H9 (cell line): ENCODE measurements around the gene PCDHGB2. TPM values are rescaled to one million over a fixed set of nuclear protein-coding genes. Genes with fewer than 3 reads are reported as not detected.
A peak's percentile ranks its signal among the peaks of the same experiment; 100 is the strongest.

ENCODE experiments used
- DNase-seq: peaks from one replicate; pipeline ENCODE4 v3.0.0-alpha.2; 2017
- H2AFZ ChIP-seq: one replicate; pipeline ENCODE4 v1.6.1; 2013; ENCODE audit warnings: mild to moderate bottlenecking, low read length, control low read depth, moderate library complexity
- H2AK5ac ChIP-seq: 2 replicates; pipeline ENCODE4 v1.6.1; 2013; ENCODE audit warnings: low read length, control low read depth, mixed read lengths; ENCODE audit not compliant: insufficient read length
- H2BK120ac ChIP-seq: one replicate; pipeline ENCODE4 v1.6.1; 2013; ENCODE audit warnings: low read depth, mild to moderate bottlenecking, low read length, control low read depth, inconsistent platforms; ENCODE audit not compliant: poor library complexity, severe bottlenecking
- H2BK12ac ChIP-seq: 2 replicates; pipeline ENCODE4 v1.6.1; 2013; ENCODE audit warnings: low read length, control low read depth, mixed read lengths, low read depth; ENCODE audit not compliant: insufficient read length
- H2BK15ac ChIP-seq: 2 replicates; pipeline ENCODE4 v1.6.1; 2013; ENCODE audit warnings: low read depth, low read length, control low read depth
- H2BK20ac ChIP-seq: one replicate; pipeline ENCODE4 v1.6.1; 2013; ENCODE audit warnings: low read depth, mild to moderate bottlenecking, low read length, control low read depth, inconsistent platforms; ENCODE audit not compliant: poor library complexity, severe bottlenecking
- H2BK5ac ChIP-seq: 2 replicates; pipeline ENCODE4 v1.6.1; 2013; ENCODE audit warnings: low read length, control low read depth, mixed read lengths; ENCODE audit not compliant: insufficient read length
- H3K14ac ChIP-seq: 2 replicates; pipeline ENCODE4 v1.6.1; 2013; ENCODE audit warnings: low read length, control low read depth; ENCODE audit not compliant: insufficient read depth
- H3K18ac ChIP-seq: 2 replicates; pipeline ENCODE4 v1.6.1; 2013; ENCODE audit warnings: low read depth, mild to moderate bottlenecking, mixed read lengths, low read length, control low read depth; ENCODE audit not compliant: insufficient read length
- H3K23ac ChIP-seq: 2 replicates; pipeline ENCODE4 v1.6.1; 2013; ENCODE audit warnings: low read length, control low read depth, mixed read lengths, low read depth; ENCODE audit not compliant: insufficient read length
- H3K23me2 ChIP-seq: 2 replicates; pipeline ENCODE4 v1.6.1; 2013; ENCODE audit warnings: low read depth, mild to moderate bottlenecking, mixed read lengths, low read length, control low read depth; ENCODE audit not compliant: insufficient read length, poor library complexity, severe bottlenecking
- H3K27ac ChIP-seq: 2 replicates; pipeline ENCODE4 v1.5.1; 2013; ENCODE audit warnings: low read length, control low read depth, mixed read lengths, low read depth; ENCODE audit not compliant: insufficient read length
- H3K27me3 ChIP-seq: 2 replicates; pipeline ENCODE4 v1.6.1; 2013; ENCODE audit warnings: low read length, control low read depth, inconsistent platforms; ENCODE audit not compliant: insufficient read depth
- H3K4ac ChIP-seq: 2 replicates; pipeline ENCODE4 v1.6.1; 2013; ENCODE audit warnings: low read depth, mild to moderate bottlenecking, control low read depth, inconsistent platforms, low read length, moderate library complexity
- H3K4me1 ChIP-seq: 2 replicates; pipeline ENCODE4 v1.6.1; 2013; ENCODE audit warnings: low read length, control low read depth, inconsistent platforms; ENCODE audit not compliant: insufficient read depth
- H3K4me2 ChIP-seq: 2 replicates; pipeline ENCODE4 v1.6.1; 2013; ENCODE audit warnings: low read length, control low read depth, mixed read lengths; ENCODE audit not compliant: insufficient read length, insufficient read depth
- H3K56ac ChIP-seq: 2 replicates; pipeline ENCODE4 v1.6.1; 2013; ENCODE audit warnings: low read depth, mild to moderate bottlenecking, mixed read lengths, low read length, control low read depth; ENCODE audit not compliant: insufficient read length
- H3K79me1 ChIP-seq: 2 replicates; pipeline ENCODE4 v1.6.1; 2013; ENCODE audit warnings: low read depth, mild to moderate bottlenecking, moderate library complexity, low read length, control low read depth, inconsistent platforms; ENCODE audit not compliant: insufficient read depth, poor library complexity, severe bottlenecking
- H3K79me2 ChIP-seq: 2 replicates; pipeline ENCODE4 v1.6.1; 2013; ENCODE audit warnings: low read length, control low read depth, inconsistent platforms; ENCODE audit not compliant: insufficient read depth
- H3K9ac ChIP-seq: 2 replicates; pipeline ENCODE4 v1.6.1; 2013; ENCODE audit warnings: low read length, control low read depth, mixed read lengths; ENCODE audit not compliant: insufficient read length; ENCODE audit errors: extremely low read depth
- H3K9me3 ChIP-seq: one replicate; pipeline ENCODE4 v1.6.1; 2013; ENCODE audit warnings: low read depth, low read length, inconsistent platforms; ENCODE audit not compliant: control insufficient read depth
- H3T11ph ChIP-seq: one replicate; pipeline ENCODE4 v1.6.1; 2013; ENCODE audit warnings: mild to moderate bottlenecking, low read length, control low read depth, inconsistent platforms
- H4K20me1 ChIP-seq: one replicate; pipeline ENCODE4 v1.6.1; 2013; ENCODE audit not compliant: control insufficient read depth, insufficient read length, insufficient read depth
- H4K5ac ChIP-seq: 2 replicates; pipeline ENCODE4 v1.6.1; 2013; ENCODE audit warnings: low read depth, mild to moderate bottlenecking, mixed read lengths, low read length, control low read depth; ENCODE audit not compliant: insufficient read length
- H4K8ac ChIP-seq: replicated peaks from 2 replicates; pipeline ENCODE4 v1.6.1; 2013; ENCODE audit warnings: low read length, control low read depth, mixed read lengths, low read depth; ENCODE audit not compliant: insufficient read length
- H4K91ac ChIP-seq: 2 replicates; pipeline ENCODE4 v1.6.1; 2013; ENCODE audit warnings: low read depth, mild to moderate bottlenecking, moderate library complexity, mixed read lengths, low read length, control low read depth; ENCODE audit not compliant: insufficient read length
- H3K27ac Mint-ChIP-seq, 3 experiments: 2 replicates in 2 of 3; 3 replicates in 1 of 3; pipeline ENCODE4 v1.8.0; 2020 to 2021; ENCODE audit warnings: mixed read lengths in 3 of 3, mild to moderate bottlenecking in 1 of 3, moderate library complexity in 1 of 3
- H3K27me3 Mint-ChIP-seq: 2 replicates; pipeline ENCODE4 v1.8.0; 2021; ENCODE audit warnings: low read depth, mild to moderate bottlenecking, moderate library complexity, mixed read lengths
- H3K36me3 Mint-ChIP-seq, 3 experiments: 2 replicates in 2 of 3; 3 replicates in 1 of 3; pipeline ENCODE4 v1.8.0; 2020 to 2021; ENCODE audit warnings: low read depth in 3 of 3, mixed read lengths in 3 of 3; ENCODE audit not compliant: insufficient read depth in 1 of 3
- H3K4me1 Mint-ChIP-seq, 2 experiments: 2 replicates each; pipeline ENCODE4 v1.8.0; 2020; ENCODE audit warnings: mixed read lengths in 2 of 2
- H3K4me3 Mint-ChIP-seq, 2 experiments: 2 replicates in 1 of 2; 3 replicates in 1 of 2; pipeline ENCODE4 v1.8.0; 2020 to 2021; ENCODE audit warnings: mild to moderate bottlenecking in 2 of 2, mixed read lengths in 2 of 2, moderate library complexity in 1 of 2
- H3K9me3 Mint-ChIP-seq, 2 experiments: 2 replicates in 1 of 2; 3 replicates in 1 of 2; pipeline ENCODE4 v1.8.0; 2020; ENCODE audit warnings: mild to moderate bottlenecking in 2 of 2, mixed read lengths in 2 of 2, moderate library complexity in 1 of 2
- WGBS: extraction: QIAGEN DNeasy Blood & Tissue Kit; methylation state at CpG from one replicate; pipeline ENCODE4 v1.1.7; 2013; ENCODE audit warnings: missing lambda C conversion rate, low lambda C conversion rate, mixed read lengths; ENCODE audit not compliant: insufficient read length; ENCODE audit errors: extremely low coverage; 5-methylcytosine and 5-hydroxymethylcytosine counted together
- total RNA-seq: library from RNA; stranded (reverse); gene quantifications from 2 replicates; pipeline ENCODE4 v1.2.1, GENCODE V29; 2021
- TF ChIP-seq, protein P1 (sequence below): fragments of 200-600 bp; sonication (generic); conservative IDR thresholded peaks from 3 replicates; pipeline ENCODE4 v1.8.0; 2021; ENCODE audit warnings: antibody characterized with exemption, mild to moderate bottlenecking

Gene PCDHGB2
- total RNA-seq, 1 experiment from 2014 or later: 3.8 TPM

DNA sequence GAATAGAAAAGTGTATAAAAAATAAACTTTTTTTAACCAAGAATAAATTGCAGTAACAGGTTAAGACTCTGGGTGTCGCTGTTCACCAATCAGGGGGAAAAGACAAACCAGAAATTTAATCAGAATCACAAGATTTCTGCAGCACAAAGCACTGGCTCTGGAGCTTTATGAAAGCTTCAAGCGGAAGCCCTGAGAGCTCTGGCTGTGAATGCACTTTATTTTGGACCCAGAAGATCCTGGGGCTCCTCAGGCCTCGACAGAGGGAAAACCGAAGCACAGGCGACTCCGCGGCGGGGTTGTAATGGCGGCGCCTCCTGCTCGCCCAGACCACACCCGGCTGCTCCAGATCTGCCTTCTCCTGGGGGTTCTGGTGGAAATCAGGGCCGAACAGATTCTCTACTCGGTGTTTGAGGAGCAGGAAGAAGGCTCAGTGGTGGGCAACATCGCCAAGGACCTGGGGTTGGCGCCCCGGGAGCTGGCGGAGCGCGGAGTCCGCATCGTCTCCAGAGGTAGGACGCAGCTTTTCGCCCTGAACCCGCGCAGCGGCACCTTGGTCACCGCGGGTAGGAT lies 4.8 kb upstream of the PCDHGB2 start, which contains the start of gene PCDHGA4:
PCDHGA4 (plus strand) TSS at position 122 of the 570 bp plus-strand sequence; CDS start at position 209, 87 bp downstream.
- Histone ChIP-seq H2BK20ac (no peak within 1 kb of the TSS), H3K18ac (no peak within 1 kb of the TSS), H3K14ac (no peak within 1 kb of the TSS), H4K5ac (no peak within 1 kb of the TSS), H3K27me3 (no peaks in the 10 kb centered on the region), H3T11ph (no peak within 1 kb of the TSS), H2BK120ac (no peak within 1 kb of the TSS), H2AFZ (no peak within 1 kb of the TSS), H3K9me3 (peaks cover 33% of the 10 kb centered on the region), H2AK5ac (no peak within 1 kb of the TSS), H3K56ac (no peak within 1 kb of the TSS), H2BK5ac (no peak within 1 kb of the TSS), H2BK12ac (no peak within 1 kb of the TSS), H2BK15ac (no peak within 1 kb of the TSS), H3K79me2 (no peaks in the 10 kb centered on the region), H3K4ac (no peak within 1 kb of the TSS), H3K23ac (no peak within 1 kb of the TSS), H3K9ac (no peak within 1 kb of the TSS), H3K79me1 (no peaks in the 10 kb centered on the region), H3K27ac (no peak within 1 kb of the TSS), H4K8ac (no peak within 1 kb of the TSS), H4K20me1 (no peaks in the 10 kb centered on the region), H3K4me1 (no peaks in the 10 kb centered on the region), H3K4me2 (no peak within 1 kb of the TSS), H3K23me2 (peaks cover 3% of the 10 kb centered on the region), H4K91ac (no peak within 1 kb of the TSS)
- no CpG with 5 or more reads among the region's 29 CpGs for WGBS
- Mint-ChIP-seq H3K36me3 (peaks cover 18 to 68% (median 50%) of the 10 kb centered on the region in 3 experiments), H3K4me3 (no peak within 1 kb of the TSS), H3K27me3 (peaks cover 2% of the 10 kb centered on the region), H3K27ac (no peak within 1 kb of the TSS), H3K4me1 (peaks cover 7% of the 10 kb centered on the region in 2 experiments), H3K9me3 (peaks cover 60 to 62% of the 10 kb centered on the region in 2 experiments)
- no peak for DNase-seq
- TF ChIP-seq, protein P1, sequence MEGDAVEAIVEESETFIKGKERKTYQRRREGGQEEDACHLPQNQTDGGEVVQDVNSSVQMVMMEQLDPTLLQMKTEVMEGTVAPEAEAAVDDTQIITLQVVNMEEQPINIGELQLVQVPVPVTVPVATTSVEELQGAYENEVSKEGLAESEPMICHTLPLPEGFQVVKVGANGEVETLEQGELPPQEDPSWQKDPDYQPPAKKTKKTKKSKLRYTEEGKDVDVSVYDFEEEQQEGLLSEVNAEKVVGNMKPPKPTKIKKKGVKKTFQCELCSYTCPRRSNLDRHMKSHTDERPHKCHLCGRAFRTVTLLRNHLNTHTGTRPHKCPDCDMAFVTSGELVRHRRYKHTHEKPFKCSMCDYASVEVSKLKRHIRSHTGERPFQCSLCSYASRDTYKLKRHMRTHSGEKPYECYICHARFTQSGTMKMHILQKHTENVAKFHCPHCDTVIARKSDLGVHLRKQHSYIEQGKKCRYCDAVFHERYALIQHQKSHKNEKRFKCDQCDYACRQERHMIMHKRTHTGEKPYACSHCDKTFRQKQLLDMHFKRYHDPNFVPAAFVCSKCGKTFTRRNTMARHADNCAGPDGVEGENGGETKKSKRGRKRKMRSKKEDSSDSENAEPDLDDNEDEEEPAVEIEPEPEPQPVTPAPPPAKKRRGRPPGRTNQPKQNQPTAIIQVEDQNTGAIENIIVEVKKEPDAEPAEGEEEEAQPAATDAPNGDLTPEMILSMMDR: peak; percentile 64
